RWPE2 (cell line): ENCODE results near the gene SPRED2.

Experiments used
- ATAC-seq: fragments of 200-7000 bp; cut with Tn5 transposase; 3 replicates; pipeline ENCODE4 v1.9.1; 2021; ENCODE audit warnings: low read depth
- DNase-seq: peaks from one replicate; pipeline ENCODE4 v3.0.0-alpha.2; 2020; ENCODE audit warnings: low spot score
- H3K27ac ChIP-seq: fragments of 450-650 bp; 2 replicates; pipeline ENCODE4 v1.5.1; 2017; ENCODE audit warnings: mild to moderate bottlenecking; ENCODE audit not compliant: poor library complexity, severe bottlenecking
- H3K27me3 ChIP-seq: fragments of 250-450 bp; sonication (Bioruptor Pico); 2 replicates; pipeline ENCODE4 v1.5.1; 2021; ENCODE audit warnings: mild to moderate bottlenecking, moderate library complexity; ENCODE audit not compliant: insufficient read depth, poor library complexity, severe bottlenecking
- H3K36me3 ChIP-seq: fragments of 250-450 bp; sonication (Bioruptor Pico); 2 replicates; pipeline ENCODE4 v1.5.1; 2020; ENCODE audit warnings: low read depth, mild to moderate bottlenecking, moderate library complexity
- H3K4me1 ChIP-seq: fragments of 250-450 bp; sonication (Bioruptor Pico); 2 replicates; pipeline ENCODE4 v1.5.1; 2021; ENCODE audit warnings: mild to moderate bottlenecking, moderate library complexity; ENCODE audit not compliant: insufficient read depth, poor library complexity, severe bottlenecking
- H3K4me3 ChIP-seq: fragments of 250-450 bp; sonication (Bioruptor Pico); 2 replicates; pipeline ENCODE4 v1.5.1; 2021; ENCODE audit warnings: mild to moderate bottlenecking, moderate library complexity; ENCODE audit not compliant: severe bottlenecking
- H3K9me3 ChIP-seq: fragments of 250-450 bp; sonication (Bioruptor Pico); 2 replicates; pipeline ENCODE4 v1.5.1; 2021; ENCODE audit warnings: mild to moderate bottlenecking, moderate library complexity; ENCODE audit not compliant: severe bottlenecking
- CTCF ChIP-seq: fragments of 450-650 bp; IDR thresholded peaks from one replicate; pipeline ENCODE4 v1.5.1; 2017; ENCODE audit warnings: mild to moderate bottlenecking, moderate library complexity; ENCODE audit not compliant: poor library complexity, severe bottlenecking

Gene SPRED2

GRCh38 chr2:65432227-65433190 lies at the start of gene SPRED2:
Gene SPRED2 (minus strand): TSS chr2:65432599. CDS start chr2:65431987, 612 bp downstream.
- H3K9me3 ChIP-seq = no peaks in the 10 kb centered on the region
- H3K36me3 ChIP-seq = peaks cover 6% of the 10 kb centered on the region; the same call in 1 of the 2 replicates
- no peaks in the 10 kb centered on the region for H3K27me3 ChIP-seq
- DNase-seq = peak; percentile 90
- peaks cover 10% of the 10 kb centered on the region for H3K4me1 ChIP-seq
- peak within 1 kb of the TSS; percentile 94 for H3K4me3 ChIP-seq
- peak within 1 kb of the TSS; percentile 87 for H3K27ac ChIP-seq
- peak; percentile 16 for TF ChIP-seq CTCF
- ATAC-seq = peak; percentile 52

GRCh38 chr2:65481961-65482360 lies 49.6 kb upstream of the SPRED2 start:
- Histone ChIP-seq H3K27ac (no peak overlapping the region), H3K27me3 (no peaks in the 10 kb centered on the region), H3K4me3 (no peak overlapping the region), H3K9me3 (no peaks in the 10 kb centered on the region), H3K36me3 (no peaks in the 10 kb centered on the region), H3K4me1 (no peaks in the 10 kb centered on the region)
- no peak for DNase-seq
- no peak for TF ChIP-seq CTCF
- ATAC-seq = no peak

GRCh38 chr2:65479524-65479923 lies 47.1 kb upstream of the SPRED2 start:
- Histone ChIP-seq H3K4me3 (no peak overlapping the region), H3K27me3 (no peaks in the 10 kb centered on the region), H3K36me3 (no peaks in the 10 kb centered on the region), H3K27ac (no peak overlapping the region), H3K4me1 (no peaks in the 10 kb centered on the region), H3K9me3 (no peaks in the 10 kb centered on the region)
- DNase-seq = no peak
- no peak for TF ChIP-seq CTCF
- ATAC-seq = no peak

- no peak overlapping the region for H3K27ac ChIP-seq
- H3K27me3 ChIP-seq = no peaks in the 10 kb centered on the region
- H3K9me3 ChIP-seq = no peaks in the 10 kb centered on the region
- H3K36me3 ChIP-seq = no peaks in the 10 kb centered on the region
- no peak overlapping the region for H3K4me3 ChIP-seq
- H3K4me1 ChIP-seq = no peaks in the 10 kb centered on the region
- TF ChIP-seq CTCF = no peak
- DNase-seq (no peak), ATAC-seq (no peak)
Measured at GRCh38 chr2:65478498-65479135, 46.2 kb upstream of the SPRED2 start.
